GM12878 (cell line): ENCODE results near the gene BICC1. TPM values are rescaled to one million over a fixed set of nuclear protein-coding genes. Genes with fewer than 3 reads are reported as not detected.

ENCODE experiments used
- ATAC-seq: fragments of 200-7000 bp; cut with Tn5 transposase; 3 replicates; pipeline ENCODE4 v1.9.1; 2020; ENCODE audit warnings: mild to moderate bottlenecking, moderate library complexity
- BruUV-seq: library from RNA; stranded (reverse); fragments of 400-500 nt; replicated peaks from 2 replicates; lab custom pipeline; 2021; lab: Mats Ljungman, UMichigan
- CTCF ChIA-PET: fragments of 300-600 bp; sonication (Branson Sonifier 250); formaldehyde crosslinking; extraction: SDS; loops from one replicate; lab custom pipeline; 2021; ENCODE audit warnings: inconsistent platforms; lab: Yijun Ruan, JAX
- POLR2A ChIA-PET: fragments of 350-600 bp; formaldehyde crosslinking; extraction: SDS; loops from one replicate; lab custom pipeline; 2021; ENCODE audit warnings: inconsistent platforms; lab: Charles Lee
- RAD21 ChIA-PET: fragments of 300-600 bp; sonication (Branson Sonifier 250); formaldehyde crosslinking; loops from one replicate; lab custom pipeline; 2023; ENCODE audit warnings: antibody characterized with exemption; ENCODE audit not compliant: unreplicated experiment; lab: Charles Lee
- SMC1A ChIA-PET: fragments of 300-600 bp; sonication (Branson Sonifier 250); formaldehyde crosslinking; loops from one replicate; lab custom pipeline; 2023; ENCODE audit not compliant: unreplicated experiment, uncharacterized antibody; lab: Charles Lee
- DNase-seq: peaks from one replicate; pipeline ENCODE4 v3.0.0-alpha.2; 2011; ENCODE audit warnings: low read depth, low spot score
- FAIRE-seq: peaks from 3 replicates; lab custom pipeline; 2011; peaks lifted over from hg19 to GRCh38; lab: Jason Lieb, UNC
- H2AFZ ChIP-seq: 2 replicates; pipeline ENCODE4 v1.6.0; 2011; ENCODE audit warnings: low read depth, low read length, control low read depth; ENCODE audit not compliant: control insufficient read depth
- H3K27ac ChIP-seq: 2 replicates; pipeline ENCODE4 v1.5.1; 2011; ENCODE audit warnings: control low read depth; ENCODE audit not compliant: control insufficient read depth, insufficient read depth
- H3K27me3 ChIP-seq, 2 experiments: replicated peaks in 1 of 2; 2 replicates each; pipeline versions ENCODE4 v1.6.0 to v1.6.1; 2011; ENCODE audit warnings: low read length in 1 of 2; ENCODE audit not compliant: control insufficient read depth in 2 of 2, insufficient read depth in 2 of 2
- H3K36me3 ChIP-seq, 2 experiments: 2 replicates each; pipeline ENCODE4 v1.5.1; 2011; ENCODE audit warnings: low read length in 1 of 2; ENCODE audit not compliant: control insufficient read depth in 2 of 2, insufficient read depth in 2 of 2
- H3K4me1 ChIP-seq: 2 replicates; pipeline ENCODE4 v1.6.1; 2011; ENCODE audit warnings: mild to moderate bottlenecking, low read length, moderate library complexity, mixed read lengths; ENCODE audit not compliant: control insufficient read depth, insufficient read depth
- H3K4me2 ChIP-seq: 2 replicates; pipeline ENCODE4 v1.6.0; 2011; ENCODE audit warnings: control low read depth; ENCODE audit not compliant: control insufficient read depth, insufficient read depth
- H3K4me3 ChIP-seq: fragments of 200-600 bp; sonication (generic); 2 replicates; pipeline ENCODE4 v1.5.1; 2016
- H3K79me2 ChIP-seq: 2 replicates; pipeline ENCODE4 v1.6.0; 2011; ENCODE audit warnings: low read length; ENCODE audit not compliant: control insufficient read depth, insufficient read depth
- H3K9ac ChIP-seq: 2 replicates; pipeline ENCODE4 v1.8.0; 2011; ENCODE audit warnings: low read length, control low read depth, mixed read lengths; ENCODE audit not compliant: control insufficient read depth, insufficient read depth
- H3K9me3 ChIP-seq: replicated peaks from 3 replicates; pipeline ENCODE4 v1.5.1; 2011; ENCODE audit warnings: mild to moderate bottlenecking, low read length; ENCODE audit not compliant: control insufficient read depth, insufficient read depth
- H4K20me1 ChIP-seq: 2 replicates; pipeline ENCODE4 v1.6.0; 2011; ENCODE audit not compliant: control insufficient read depth, insufficient read depth
- KDM1A ChIP-seq: fragments of 200-600 bp; sonication (generic); IDR thresholded peaks from 2 replicates; pipeline ENCODE4 v1.6.1; 2016; ENCODE audit warnings: borderline replicate concordance
- POU2F2 ChIP-seq: IDR thresholded peaks from 3 replicates; pipeline ENCODE4 v1.6.1; 2011; ENCODE audit warnings: low read depth, mild to moderate bottlenecking, low read length, borderline replicate concordance
- RELA ChIP-seq: fragments of 450-650 bp; IDR thresholded peaks from 2 replicates; pipeline ENCODE4 v1.8.0; 2014; ENCODE audit warnings: borderline replicate concordance; ENCODE audit not compliant: partially characterized antibody
- SIN3A ChIP-seq: IDR thresholded peaks from 2 replicates; pipeline ENCODE4 v1.6.1; 2012; ENCODE audit warnings: low read depth, low read length, improper control_type of control experiment
- TCF7 ChIP-seq: IDR thresholded peaks from 2 replicates; pipeline ENCODE4 v1.6.1; 2014; ENCODE audit warnings: antibody characterized with exemption, borderline replicate concordance
- WGBS: methylation state at CpG from one replicate; pipeline ENCODE4 v1.1.6; 2016; ENCODE audit warnings: low lambda C conversion rate; ENCODE audit not compliant: insufficient replicate concordance, insufficient coverage; ENCODE audit errors: missing lambda C conversion rate; 5-methylcytosine and 5-hydroxymethylcytosine counted together
- in situ Hi-C: fragments of 300-500 bp; cut with MboI; formaldehyde crosslinking; loops from 9 replicates; pipeline ENCODE4 v1.14.3; 2018; ENCODE audit warnings: mixed read lengths
- intact Hi-C: fragments of 100-400 bp; cut with micrococcal nuclease; formaldehyde crosslinking; loops from one replicate; pipeline ENCODE4 v1.14.2; 2022; ENCODE audit not compliant: unreplicated experiment
- polyA plus RNA-seq, 11 experiments: library from polyadenylated mRNA; depleted of rRNA in 4 of 11; unstranded in 6 of 11; stranded (reverse) in 5 of 11; fragments of >200 nt; fragmentation: Nextera tagmentation in 4 of 11; fragmentation: Illumina TruSeq in 1 of 11; extraction: Ambion mirVana in 4 of 11; extraction: Trizol in 1 of 11; gene quantifications; 1 replicate in 1 of 11; 2 replicates in 10 of 11; pipeline versions ENCODE4 v1.2.1 to v1.2.3, GENCODE V29; 2011 to 2016; ENCODE audit warnings: inconsistent platforms in 2 of 11, missing spikeins in 2 of 11, low read depth in 1 of 11
- total RNA-seq, 4 experiments: library from RNA; depleted of rRNA in 3 of 4; stranded (reverse); fragments of >200 nt in 3 of 4; fragmentation: Illumina TruSeq in 1 of 4; extraction: Trizol in 1 of 4; gene quantifications; 2 replicates each; pipeline versions ENCODE4 v1.2.1 to v1.2.3, GENCODE V29; 2013 to 2021
- TF ChIP-seq, protein P1 (sequence below): fragments of 450-650 bp; IDR thresholded peaks from 2 replicates; pipeline ENCODE4 v1.6.1; 2016; ENCODE audit warnings: mild to moderate bottlenecking
- TF ChIP-seq, protein P2 (sequence below): IDR thresholded peaks from 2 replicates; pipeline ENCODE4 v1.6.1; 2012; ENCODE audit warnings: low read depth, low read length, improper control_type of control experiment
- TF ChIP-seq, protein P3 (sequence below): fragments of 450-650 bp; formaldehyde crosslinking; IDR thresholded peaks from 2 replicates; pipeline ENCODE4 v1.4.0; 2020; ENCODE audit warnings: mild to moderate bottlenecking, moderate library complexity

The BICC1 gene
- total and polyA plus RNA-seq, 10 of the 15 experiments (the other 5 are each of a cell fraction or from before 2014, with no cell fraction given) = 0.01 to 0.10 (median 0.04) TPM; not detected in 5

DNA sequence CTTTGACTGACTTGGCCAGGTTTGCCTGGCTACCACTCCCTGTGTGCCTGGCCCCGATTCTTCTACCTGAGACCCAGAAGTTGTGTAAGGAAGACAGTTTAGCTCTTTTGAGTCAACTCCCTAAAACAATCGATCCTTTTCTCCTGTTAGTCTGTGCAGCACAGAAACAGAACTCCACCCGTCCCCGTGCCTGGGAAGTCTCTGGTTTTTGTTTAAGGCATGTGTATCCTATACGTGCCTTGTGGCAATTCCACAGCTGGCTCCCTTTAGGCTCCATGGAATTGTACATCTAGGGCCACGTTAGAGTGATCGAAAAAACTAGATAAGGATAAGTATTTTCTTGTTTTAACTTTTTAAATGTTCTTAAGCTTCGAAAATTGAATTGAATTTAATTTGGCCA is 131.6 kb downstream of the BICC1 start:
- no peak overlapping the region for H3K4me3 ChIP-seq
- BruUV-seq = no TSS peak
- H3K27ac ChIP-seq = no peak overlapping the region
- WGBS = 4% methylated on average over 8 of the region's 8 CpGs
- H3K9ac ChIP-seq = no peak overlapping the region
- H2AFZ ChIP-seq = no peak overlapping the region
- no peak overlapping the region for H3K4me2 ChIP-seq
- no peak for TF ChIP-seq RELA
- TF ChIP-seq SIN3A = no peak
- no peak for TF ChIP-seq POU2F2
- TF ChIP-seq, protein P1, sequence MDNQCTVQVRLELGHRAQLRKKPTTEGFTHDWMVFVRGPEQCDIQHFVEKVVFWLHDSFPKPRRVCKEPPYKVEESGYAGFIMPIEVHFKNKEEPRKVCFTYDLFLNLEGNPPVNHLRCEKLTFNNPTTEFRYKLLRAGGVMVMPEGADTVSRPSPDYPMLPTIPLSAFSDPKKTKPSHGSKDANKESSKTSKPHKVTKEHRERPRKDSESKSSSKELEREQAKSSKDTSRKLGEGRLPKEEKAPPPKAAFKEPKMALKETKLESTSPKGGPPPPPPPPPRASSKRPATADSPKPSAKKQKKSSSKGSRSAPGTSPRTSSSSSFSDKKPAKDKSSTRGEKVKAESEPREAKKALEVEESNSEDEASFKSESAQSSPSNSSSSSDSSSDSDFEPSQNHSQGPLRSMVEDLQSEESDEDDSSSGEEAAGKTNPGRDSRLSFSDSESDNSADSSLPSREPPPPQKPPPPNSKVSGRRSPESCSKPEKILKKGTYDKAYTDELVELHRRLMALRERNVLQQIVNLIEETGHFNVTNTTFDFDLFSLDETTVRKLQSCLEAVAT = no peak
- TF ChIP-seq KDM1A = no peak
- no peak for TF ChIP-seq TCF7
- TF ChIP-seq, protein P2, sequence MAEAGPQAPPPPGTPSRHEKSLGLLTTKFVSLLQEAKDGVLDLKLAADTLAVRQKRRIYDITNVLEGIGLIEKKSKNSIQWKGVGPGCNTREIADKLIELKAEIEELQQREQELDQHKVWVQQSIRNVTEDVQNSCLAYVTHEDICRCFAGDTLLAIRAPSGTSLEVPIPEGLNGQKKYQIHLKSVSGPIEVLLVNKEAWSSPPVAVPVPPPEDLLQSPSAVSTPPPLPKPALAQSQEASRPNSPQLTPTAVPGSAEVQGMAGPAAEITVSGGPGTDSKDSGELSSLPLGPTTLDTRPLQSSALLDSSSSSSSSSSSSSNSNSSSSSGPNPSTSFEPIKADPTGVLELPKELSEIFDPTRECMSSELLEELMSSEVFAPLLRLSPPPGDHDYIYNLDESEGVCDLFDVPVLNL = no peak
- TF ChIP-seq, protein P3, sequence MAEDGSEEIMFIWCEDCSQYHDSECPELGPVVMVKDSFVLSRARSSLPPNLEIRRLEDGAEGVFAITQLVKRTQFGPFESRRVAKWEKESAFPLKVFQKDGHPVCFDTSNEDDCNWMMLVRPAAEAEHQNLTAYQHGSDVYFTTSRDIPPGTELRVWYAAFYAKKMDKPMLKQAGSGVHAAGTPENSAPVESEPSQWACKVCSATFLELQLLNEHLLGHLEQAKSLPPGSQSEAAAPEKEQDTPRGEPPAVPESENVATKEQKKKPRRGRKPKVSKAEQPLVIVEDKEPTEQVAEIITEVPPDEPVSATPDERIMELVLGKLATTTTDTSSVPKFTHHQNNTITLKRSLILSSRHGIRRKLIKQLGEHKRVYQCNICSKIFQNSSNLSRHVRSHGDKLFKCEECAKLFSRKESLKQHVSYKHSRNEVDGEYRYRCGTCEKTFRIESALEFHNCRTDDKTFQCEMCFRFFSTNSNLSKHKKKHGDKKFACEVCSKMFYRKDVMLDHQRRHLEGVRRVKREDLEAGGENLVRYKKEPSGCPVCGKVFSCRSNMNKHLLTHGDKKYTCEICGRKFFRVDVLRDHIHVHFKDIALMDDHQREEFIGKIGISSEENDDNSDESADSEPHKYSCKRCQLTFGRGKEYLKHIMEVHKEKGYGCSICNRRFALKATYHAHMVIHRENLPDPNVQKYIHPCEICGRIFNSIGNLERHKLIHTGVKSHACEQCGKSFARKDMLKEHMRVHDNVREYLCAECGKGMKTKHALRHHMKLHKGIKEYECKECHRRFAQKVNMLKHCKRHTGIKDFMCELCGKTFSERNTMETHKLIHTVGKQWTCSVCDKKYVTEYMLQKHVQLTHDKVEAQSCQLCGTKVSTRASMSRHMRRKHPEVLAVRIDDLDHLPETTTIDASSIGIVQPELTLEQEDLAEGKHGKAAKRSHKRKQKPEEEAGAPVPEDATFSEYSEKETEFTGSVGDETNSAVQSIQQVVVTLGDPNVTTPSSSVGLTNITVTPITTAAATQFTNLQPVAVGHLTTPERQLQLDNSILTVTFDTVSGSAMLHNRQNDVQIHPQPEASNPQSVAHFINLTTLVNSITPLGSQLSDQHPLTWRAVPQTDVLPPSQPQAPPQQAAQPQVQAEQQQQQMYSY (CRISPR knock-in tag) = no peak
- RAD21 ChIA-PET = no interaction called here
- CTCF ChIA-PET = no interaction called here
- in situ Hi-C loops = no loop called here
- POLR2A ChIA-PET = no interaction called here
- H3K4me1 ChIP-seq = no peaks in the 10 kb centered on the region
- H3K79me2 ChIP-seq = no peaks in the 10 kb centered on the region
- no peaks in the 10 kb centered on the region for H4K20me1 ChIP-seq
- no peaks in the 10 kb centered on the region for H3K9me3 ChIP-seq
- intact Hi-C loops = no loop called here
- H3K36me3 ChIP-seq = no peaks in the 10 kb centered on the region
- DNase-seq = no peak
- SMC1A ChIA-PET = interaction anchor here (1.7 kb wide), 1 partner anchor 113 kb away, joined by 4 read pairs; no protein-coding TSS in a partner anchor
- no peak for FAIRE-seq
- no peaks in the 10 kb centered on the region; a peak in 1 of 4 replicates for H3K27me3 ChIP-seq
- no peak for ATAC-seq
